ENCODE data around the gene TDRD15. TPM values are rescaled to one million over a fixed set of nuclear protein-coding genes. Genes with fewer than 3 reads are reported as not detected.
"Not testable (repeated sequence)": the region's sequence is repeated elsewhere in the genome, so short reads cannot be mapped to it uniquely, and the experiment has no call there.

Gene TDRD15
- total RNA-seq, 2 experiments from 2014 or later: not detected

DNA sequence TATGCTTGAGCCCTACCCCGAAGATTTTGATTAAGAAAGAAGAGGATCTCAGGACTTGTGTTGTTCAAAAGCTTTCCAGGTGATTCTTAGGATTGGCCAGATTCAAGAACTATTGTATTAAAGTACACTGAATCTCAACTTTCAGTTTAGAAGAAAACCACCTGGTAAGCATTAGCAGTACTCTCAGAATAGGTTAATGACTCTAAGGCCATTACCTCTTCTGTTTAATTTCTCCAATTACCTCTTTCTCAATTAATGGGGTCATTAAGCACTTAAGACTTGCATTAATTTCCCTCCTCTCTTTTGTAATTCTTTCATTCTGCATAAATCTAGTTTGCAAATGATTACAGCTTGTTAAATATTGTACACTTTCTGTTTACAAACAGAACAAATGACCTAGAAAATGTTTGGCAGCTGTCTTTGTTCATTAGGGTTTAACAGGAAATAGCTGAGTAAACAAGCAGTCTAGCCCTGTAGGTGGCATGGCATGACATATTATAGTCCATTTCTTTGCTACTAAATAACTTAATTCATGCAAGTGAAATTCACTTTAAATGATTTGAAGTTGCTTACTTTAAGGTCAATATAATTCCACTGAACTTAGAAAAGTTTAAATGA lies 20.4 kb upstream of the TDRD15 start:
- ChIA-PET CTCF (no interaction called here), POLR2A (no interaction called here)
- no peak for DNase-seq
- no peaks in the 10 kb centered on the region for H3K4me1 Mint-ChIP-seq
- H3K4me3 Mint-ChIP-seq: no peak overlapping the region
- H3K27me3 Mint-ChIP-seq: peaks cover 2% of the 10 kb centered on the region
- H3K27ac Mint-ChIP-seq: no peak overlapping the region
- H3K9me3 Mint-ChIP-seq: no peaks in the 10 kb centered on the region
- no peaks in the 10 kb centered on the region for H3K36me3 Mint-ChIP-seq (ENCODE audit: low read depth)

GRCh38 chr2:21104030-21104660 lies 19.6 kb upstream of the TDRD15 start:
- ChIA-PET POLR2A (no interaction called here), CTCF (no interaction called here)
- no peaks in the 10 kb centered on the region for H3K4me1 Mint-ChIP-seq
- no peaks in the 10 kb centered on the region for H3K9me3 Mint-ChIP-seq
- no peak overlapping the region for H3K4me3 Mint-ChIP-seq
- no peak overlapping the region for H3K27ac Mint-ChIP-seq
- H3K36me3 Mint-ChIP-seq (ENCODE audit: low read depth): no peaks in the 10 kb centered on the region
- peaks cover 2% of the 10 kb centered on the region for H3K27me3 Mint-ChIP-seq
- no peak for DNase-seq

DNA sequence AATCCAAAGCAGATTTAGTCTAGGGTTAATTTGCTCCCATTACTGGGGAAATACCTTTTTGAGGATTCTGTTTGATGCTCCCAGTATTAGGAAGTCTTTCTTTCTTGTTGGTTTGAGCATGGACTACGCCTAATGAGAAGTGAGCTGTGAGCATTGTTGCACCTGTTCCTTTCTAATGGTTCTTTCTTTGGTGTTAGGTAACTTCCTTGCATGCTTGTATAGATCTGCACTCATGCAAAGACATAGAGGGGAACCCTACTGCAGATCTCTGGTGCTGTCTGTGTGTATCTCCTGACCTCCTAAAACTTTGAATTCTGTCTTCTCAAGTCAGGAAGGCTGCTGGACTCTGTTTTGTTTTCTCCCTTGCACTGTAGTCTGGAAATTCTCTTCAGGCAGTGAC lies 12.8 kb upstream of the TDRD15 start:
- POLR2A ChIA-PET: no interaction called here
- Mint-ChIP-seq H3K27ac (no peak overlapping the region), H3K4me3 (no peak overlapping the region), H3K4me1 (no peaks in the 10 kb centered on the region), H3K27me3 (no peaks in the 10 kb centered on the region), H3K36me3 (ENCODE audit: low read depth) (no peaks in the 10 kb centered on the region), H3K9me3 (no peaks in the 10 kb centered on the region)
- CTCF ChIA-PET: no interaction called here
- no peak for DNase-seq

GRCh38 chr2:21117688-21118087 lies 6.1 kb upstream of the TDRD15 start:
- Mint-ChIP-seq H3K4me3 (no peak overlapping the region), H3K27me3 (peaks cover 4% of the 10 kb centered on the region), H3K4me1 (no peaks in the 10 kb centered on the region), H3K27ac (no peak overlapping the region), H3K9me3 (no peaks in the 10 kb centered on the region), H3K36me3 (ENCODE audit: low read depth) (no peaks in the 10 kb centered on the region)
- CTCF ChIA-PET: no interaction called here
- POLR2A ChIA-PET: no interaction called here
- DNase-seq: no peak

GRCh38 chr2:21118302-21118920 lies 5.4 kb upstream of the TDRD15 start:
- ChIA-PET CTCF (no interaction called here), POLR2A (no interaction called here)
- no peaks in the 10 kb centered on the region for H3K9me3 Mint-ChIP-seq
- DNase-seq: peak; percentile 18
- peaks cover 4% of the 10 kb centered on the region for H3K27me3 Mint-ChIP-seq
- no peaks in the 10 kb centered on the region for H3K4me1 Mint-ChIP-seq
- no peak overlapping the region for H3K4me3 Mint-ChIP-seq
- no peaks in the 10 kb centered on the region for H3K36me3 Mint-ChIP-seq (ENCODE audit: low read depth)
- no peak overlapping the region for H3K27ac Mint-ChIP-seq

DNA sequence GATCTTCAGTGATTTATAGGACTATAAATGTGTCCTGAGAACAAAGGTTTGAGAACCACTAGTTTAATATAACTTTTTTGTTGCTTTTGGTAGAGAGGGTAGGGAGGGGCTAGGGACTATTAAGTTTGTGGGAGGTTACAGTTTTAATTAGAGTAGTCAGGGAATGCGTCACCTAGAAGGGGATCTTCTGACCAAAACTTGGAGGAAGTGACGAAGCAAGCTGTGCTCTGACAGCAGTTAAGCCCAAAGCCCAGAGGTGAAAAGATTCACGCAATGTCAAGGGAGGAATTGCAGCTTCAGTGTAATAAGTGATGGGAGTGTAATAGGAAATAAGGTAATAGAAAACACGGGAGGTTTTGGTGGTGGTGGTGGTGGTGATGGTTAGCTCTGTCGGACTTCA lies 8.1 kb downstream of the TDRD15 start:
- Mint-ChIP-seq H3K4me1 (no peaks in the 10 kb centered on the region), H3K4me3 (no peak overlapping the region), H3K36me3 (ENCODE audit: low read depth) (no peaks in the 10 kb centered on the region), H3K27ac (no peak overlapping the region), H3K9me3 (no peaks in the 10 kb centered on the region), H3K27me3 (no peaks in the 10 kb centered on the region)
- POLR2A ChIA-PET: no interaction called here
- CTCF ChIA-PET: no interaction called here
- DNase-seq: no peak

DNA sequence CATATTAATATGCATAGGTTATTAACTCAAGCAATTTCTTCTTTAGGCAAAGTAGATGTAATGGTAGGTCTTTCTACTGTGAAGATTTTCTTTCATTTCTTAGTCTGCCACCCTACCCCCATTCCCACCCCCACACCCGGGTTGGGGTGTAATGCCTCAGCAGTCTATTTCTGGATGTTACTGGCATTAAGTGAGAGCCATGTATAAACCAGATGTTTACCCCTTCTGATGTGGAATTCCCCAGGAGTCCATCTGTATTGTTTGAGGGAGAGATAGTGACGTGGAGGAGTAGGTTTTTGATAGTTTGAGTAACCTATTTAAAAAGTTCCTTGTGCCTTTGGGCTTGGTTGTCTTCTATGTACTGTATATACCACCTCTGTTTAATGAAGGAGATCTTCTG lies 11.8 kb downstream of the TDRD15 start:
- CTCF ChIA-PET: interaction anchor here (0.6 kb wide), 1 partner anchor 106 kb away, joined by 3 read pairs; no protein-coding TSS in a partner anchor
- Mint-ChIP-seq H3K4me1 (no peaks in the 10 kb centered on the region), H3K27ac (no peak overlapping the region), H3K9me3 (no peaks in the 10 kb centered on the region), H3K36me3 (ENCODE audit: low read depth) (no peaks in the 10 kb centered on the region), H3K27me3 (no peaks in the 10 kb centered on the region), H3K4me3 (no peak overlapping the region)
- DNase-seq: no peak
- POLR2A ChIA-PET: no interaction called here

DNA sequence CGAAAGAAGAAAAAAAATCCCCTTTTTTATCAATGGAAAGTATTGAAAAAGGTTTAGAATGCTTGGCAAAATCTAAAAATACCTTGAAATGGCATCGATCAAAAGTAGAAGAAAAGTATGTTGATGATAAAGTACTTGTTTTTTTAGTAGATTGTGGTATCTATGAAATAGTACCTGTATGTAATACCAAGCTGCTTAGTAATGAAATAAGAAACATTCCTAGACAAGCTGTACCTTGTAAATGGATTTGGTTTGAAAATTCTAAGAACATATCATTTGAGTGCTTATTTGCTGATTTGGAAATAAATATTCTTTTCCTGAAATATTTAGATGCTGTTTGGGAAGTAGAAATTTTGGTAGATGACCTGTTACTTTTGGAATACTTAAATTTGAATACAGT lies 18.4 kb downstream of the TDRD15 start:
- no peaks in the 10 kb centered on the region for H3K9me3 Mint-ChIP-seq
- no peaks in the 10 kb centered on the region for H3K27me3 Mint-ChIP-seq
- ChIA-PET POLR2A (no interaction called here), CTCF (no interaction called here)
- DNase-seq: no peak
- no peaks in the 10 kb centered on the region for H3K36me3 Mint-ChIP-seq (ENCODE audit: low read depth)
- no peak overlapping the region for H3K4me3 Mint-ChIP-seq
- H3K4me1 Mint-ChIP-seq: no peaks in the 10 kb centered on the region
- no peak overlapping the region for H3K27ac Mint-ChIP-seq

DNA sequence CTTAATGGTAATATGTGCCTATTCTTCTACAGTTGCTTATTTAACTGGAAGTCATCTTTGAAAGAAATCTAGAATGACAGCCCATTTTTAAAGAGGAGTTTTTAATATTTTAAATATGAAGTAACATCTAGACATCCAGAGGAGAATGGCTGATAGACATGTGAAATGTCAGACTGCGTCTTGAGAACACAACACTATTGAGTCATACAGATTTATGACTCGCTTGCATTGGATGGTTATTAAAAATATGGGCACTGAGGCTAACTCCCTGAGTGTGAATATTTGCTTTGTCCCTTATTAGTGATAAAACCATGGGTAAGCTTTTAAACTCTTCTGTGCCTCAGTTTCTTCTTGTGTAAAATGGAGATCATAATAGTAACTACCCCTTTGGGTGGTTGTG lies 22.9 kb downstream of the TDRD15 start:
- ChIA-PET POLR2A (no interaction called here), CTCF (no interaction called here)
- no peaks in the 10 kb centered on the region for H3K36me3 Mint-ChIP-seq (ENCODE audit: low read depth)
- no peaks in the 10 kb centered on the region for H3K4me1 Mint-ChIP-seq
- no peak overlapping the region for H3K4me3 Mint-ChIP-seq
- H3K27ac Mint-ChIP-seq: no peak overlapping the region
- H3K9me3 Mint-ChIP-seq: no peaks in the 10 kb centered on the region
- DNase-seq: no peak
- H3K27me3 Mint-ChIP-seq: no peaks in the 10 kb centered on the region

DNA sequence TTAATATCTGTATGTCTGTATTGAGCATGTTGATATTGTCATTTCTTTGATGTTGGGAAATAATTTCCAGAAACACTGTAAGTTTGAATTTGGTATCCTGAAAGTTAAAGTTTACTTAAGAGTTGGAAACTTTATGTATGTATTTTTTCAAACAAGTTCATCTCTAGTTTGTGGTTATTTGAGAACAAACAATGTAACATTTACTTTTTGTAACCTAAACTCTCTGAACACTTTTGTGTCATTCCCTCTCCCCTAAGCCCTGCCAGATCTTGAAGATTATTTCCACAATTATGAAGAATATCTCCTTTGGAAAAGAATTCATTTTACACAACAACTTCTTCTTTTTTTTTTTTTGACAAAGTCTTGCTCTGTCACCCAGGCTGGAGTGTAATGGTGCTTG lies 24.9 kb downstream of the TDRD15 start:
- Mint-ChIP-seq H3K4me1 (no peaks in the 10 kb centered on the region), H3K4me3 (no peak overlapping the region), H3K9me3 (no peaks in the 10 kb centered on the region), H3K27ac (no peak overlapping the region), H3K36me3 (ENCODE audit: low read depth) (no peaks in the 10 kb centered on the region), H3K27me3 (no peaks in the 10 kb centered on the region)
- ChIA-PET POLR2A (no interaction called here), CTCF (interaction anchor here (1.1 kb wide), 1 partner anchor 13 kb away, joined by 3 read pairs; no protein-coding TSS in a partner anchor)
- no peak for DNase-seq

DNA sequence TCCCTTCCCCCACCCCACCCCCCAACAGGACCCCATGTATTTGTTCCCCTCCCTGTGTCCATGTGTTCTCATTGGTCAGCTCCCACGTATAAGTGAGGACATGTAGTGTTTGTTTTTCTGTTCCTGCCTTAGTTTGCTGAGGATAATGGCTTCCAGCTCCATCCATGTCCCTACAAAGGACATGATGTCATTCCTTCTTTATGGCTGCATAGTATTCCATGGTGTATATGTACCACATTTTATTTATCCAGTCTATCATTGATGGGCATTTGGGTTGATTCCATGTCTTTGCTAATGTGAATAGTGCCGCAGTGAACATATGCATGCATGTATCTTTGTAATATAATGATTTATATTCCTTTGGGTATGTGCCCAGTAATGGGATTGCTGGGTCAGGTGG lies 27.5 kb downstream of the TDRD15 start:
- H3K36me3 Mint-ChIP-seq (ENCODE audit: low read depth); H3K27me3 Mint-ChIP-seq; DNase-seq; H3K4me3 Mint-ChIP-seq; H3K27ac Mint-ChIP-seq; POLR2A ChIA-PET; CTCF ChIA-PET; H3K9me3 Mint-ChIP-seq; H3K4me1 Mint-ChIP-seq: not testable (repeated sequence)

GRCh38 chr2:21155365-21156136 lies 31.8 kb downstream of the TDRD15 start:
- no peak overlapping the region for H3K4me3 Mint-ChIP-seq

DNA sequence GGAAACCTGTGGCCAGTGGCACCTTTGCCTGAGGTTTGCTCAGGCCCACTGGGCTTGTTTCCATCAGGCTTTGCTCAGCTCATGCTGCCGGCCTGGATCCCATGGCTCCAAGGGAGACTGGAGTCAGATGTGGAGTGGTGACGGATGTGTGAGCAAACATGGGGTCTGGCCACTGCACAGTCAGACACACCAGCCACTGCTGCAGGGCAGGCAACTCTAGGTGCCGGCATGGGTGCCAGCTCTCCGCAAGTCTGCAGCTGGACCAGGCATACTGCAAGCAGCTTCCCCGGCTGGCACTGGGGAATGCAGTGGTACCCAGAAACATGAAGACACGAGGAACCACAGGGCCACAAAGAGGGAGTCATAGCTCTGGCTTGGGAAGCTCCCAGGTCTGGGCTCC lies 37.4 kb downstream of the TDRD15 start:
- CTCF ChIA-PET: interaction anchor here (0.6 to 1.2 kb wide), 3 partner anchors 12 to 115 kb away, joined by 3 to 5 read pairs (median 3); no protein-coding TSS in a partner anchor
- no peak overlapping the region for H3K27ac Mint-ChIP-seq
- no peaks in the 10 kb centered on the region for H3K36me3 Mint-ChIP-seq (ENCODE audit: low read depth)
- no peaks in the 10 kb centered on the region for H3K9me3 Mint-ChIP-seq
- POLR2A ChIA-PET: no interaction called here
- H3K27me3 Mint-ChIP-seq: no peaks in the 10 kb centered on the region
- H3K4me1 Mint-ChIP-seq: no peaks in the 10 kb centered on the region
- DNase-seq: no peak
- H3K4me3 Mint-ChIP-seq: no peak overlapping the region

More at GRCh38 chr2:21155365-21156136, 31.8 kb downstream of the TDRD15 start:
- Mint-ChIP-seq H3K27me3 (no peaks in the 10 kb centered on the region), H3K27ac (no peak overlapping the region), H3K36me3 (ENCODE audit: low read depth) (no peaks in the 10 kb centered on the region), H3K4me1 (no peaks in the 10 kb centered on the region), H3K9me3 (no peaks in the 10 kb centered on the region)
- ChIA-PET CTCF (no interaction called here), POLR2A (no interaction called here)
- no peak for DNase-seq

All from activated CD4-positive, alpha-beta T cell treated with anti-CD3 and anti-CD28 coated beads, Interleukin-2, amount 10 ng/mL, durations not matched to agents 7 days and 5 days (primary cell).